ENCODE measurements around the gene MC1R. TPM values are rescaled to one million over a fixed set of nuclear protein-coding genes. Genes with fewer than 3 reads are reported as not detected.
A peak's percentile ranks its signal among the peaks of the same experiment; 100 is the strongest.
"Not testable (repeated sequence)": the region's sequence is repeated elsewhere in the genome, so short reads cannot be mapped to it uniquely, and the experiment has no call there.

Gene MC1R
- total RNA-seq, 1 donor from 2014 or later = 6.8 TPM

DNA sequence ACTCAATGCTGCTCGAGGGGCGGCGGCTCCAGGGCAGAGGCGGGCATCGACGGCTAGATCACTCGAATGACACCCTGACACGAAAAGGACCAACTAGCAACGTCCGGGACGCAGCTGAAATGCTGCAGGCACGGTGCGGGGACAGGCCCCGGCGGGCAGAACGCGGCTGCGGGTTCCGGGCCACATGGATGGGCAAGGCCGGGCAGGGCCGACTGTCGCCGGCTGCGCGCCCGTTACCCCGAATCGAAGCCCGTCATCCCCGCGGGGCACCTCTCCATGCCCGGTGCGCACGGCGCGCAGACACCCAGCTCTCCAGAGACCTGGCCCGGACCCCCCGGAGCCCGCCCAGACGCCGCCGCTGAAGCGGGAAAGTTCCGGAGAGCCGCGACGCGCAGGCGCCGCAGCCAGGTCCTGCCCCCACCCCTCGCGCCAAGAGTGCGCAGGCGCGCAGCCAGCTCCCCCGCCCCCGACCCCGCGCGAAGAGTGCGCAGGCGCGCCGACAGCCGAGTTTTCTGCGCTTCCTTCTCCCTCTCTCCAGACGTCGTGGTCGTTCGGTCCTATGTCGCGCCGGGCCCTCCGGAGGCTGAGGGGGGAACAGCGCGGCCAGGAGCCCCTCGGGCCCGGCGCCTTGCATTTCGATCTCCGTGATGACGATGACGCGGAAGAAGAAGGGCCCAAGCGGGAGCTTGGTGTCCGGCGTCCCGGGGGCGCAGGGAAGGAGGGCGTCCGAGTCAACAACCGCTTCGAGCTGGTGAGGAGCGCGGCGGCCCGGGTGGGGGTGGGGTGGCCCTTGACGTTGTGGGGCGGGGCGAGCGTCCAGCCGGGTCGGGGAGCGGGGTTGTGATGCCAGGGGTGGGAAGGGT lies 45.3 kb upstream of the MC1R start, which contains the start of gene TCF25:
TSS of gene TCF25 (plus strand) at position 484 of the 863 bp plus-strand sequence. CDS start at position 560, 76 bp downstream.
- CTCF ChIA-PET = interaction anchor here (0.6 to 1.2 kb wide), 2 partner anchors 19 to 168 kb away, joined by 3 read pairs; no protein-coding TSS in a partner anchor
- DNase-seq = peak; percentile 82
- no peaks in the 10 kb centered on the region for H3K27me3 Mint-ChIP-seq
- peaks cover 17% of the 10 kb centered on the region for H3K4me1 Mint-ChIP-seq
- TF ChIP-seq, protein P1, sequence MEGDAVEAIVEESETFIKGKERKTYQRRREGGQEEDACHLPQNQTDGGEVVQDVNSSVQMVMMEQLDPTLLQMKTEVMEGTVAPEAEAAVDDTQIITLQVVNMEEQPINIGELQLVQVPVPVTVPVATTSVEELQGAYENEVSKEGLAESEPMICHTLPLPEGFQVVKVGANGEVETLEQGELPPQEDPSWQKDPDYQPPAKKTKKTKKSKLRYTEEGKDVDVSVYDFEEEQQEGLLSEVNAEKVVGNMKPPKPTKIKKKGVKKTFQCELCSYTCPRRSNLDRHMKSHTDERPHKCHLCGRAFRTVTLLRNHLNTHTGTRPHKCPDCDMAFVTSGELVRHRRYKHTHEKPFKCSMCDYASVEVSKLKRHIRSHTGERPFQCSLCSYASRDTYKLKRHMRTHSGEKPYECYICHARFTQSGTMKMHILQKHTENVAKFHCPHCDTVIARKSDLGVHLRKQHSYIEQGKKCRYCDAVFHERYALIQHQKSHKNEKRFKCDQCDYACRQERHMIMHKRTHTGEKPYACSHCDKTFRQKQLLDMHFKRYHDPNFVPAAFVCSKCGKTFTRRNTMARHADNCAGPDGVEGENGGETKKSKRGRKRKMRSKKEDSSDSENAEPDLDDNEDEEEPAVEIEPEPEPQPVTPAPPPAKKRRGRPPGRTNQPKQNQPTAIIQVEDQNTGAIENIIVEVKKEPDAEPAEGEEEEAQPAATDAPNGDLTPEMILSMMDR (IDR thresholded peaks at IDR 0.05) = no peak
- intact Hi-C loops (cut with micrococcal nuclease) = loop anchor here (1.0 to 5.0 kb wide), 4 partner anchors 9 to 311 kb away; partner anchors contain the start of genes CDK10 and RPL13
- peak within 1 kb of the TSS; percentile 97 for H3K27ac Mint-ChIP-seq
- POLR2A ChIA-PET = interaction anchor here (0.5 to 2.7 kb wide), 38 partner anchors 11 to 1136 kb away, joined by 3 to 51 read pairs (median 4); partner anchors contain the start of genes CDK10, CHMP1A, DEF8 and FANCA
- no peaks in the 10 kb centered on the region for H3K9me3 Mint-ChIP-seq
- peaks cover 20% of the 10 kb centered on the region for H3K36me3 Mint-ChIP-seq (ENCODE audit: low read depth)
- H3K4me3 Mint-ChIP-seq = peak within 1 kb of the TSS; percentile 93
- peak; percentile 23 for ATAC-seq (ENCODE audit: low read depth)

DNA sequence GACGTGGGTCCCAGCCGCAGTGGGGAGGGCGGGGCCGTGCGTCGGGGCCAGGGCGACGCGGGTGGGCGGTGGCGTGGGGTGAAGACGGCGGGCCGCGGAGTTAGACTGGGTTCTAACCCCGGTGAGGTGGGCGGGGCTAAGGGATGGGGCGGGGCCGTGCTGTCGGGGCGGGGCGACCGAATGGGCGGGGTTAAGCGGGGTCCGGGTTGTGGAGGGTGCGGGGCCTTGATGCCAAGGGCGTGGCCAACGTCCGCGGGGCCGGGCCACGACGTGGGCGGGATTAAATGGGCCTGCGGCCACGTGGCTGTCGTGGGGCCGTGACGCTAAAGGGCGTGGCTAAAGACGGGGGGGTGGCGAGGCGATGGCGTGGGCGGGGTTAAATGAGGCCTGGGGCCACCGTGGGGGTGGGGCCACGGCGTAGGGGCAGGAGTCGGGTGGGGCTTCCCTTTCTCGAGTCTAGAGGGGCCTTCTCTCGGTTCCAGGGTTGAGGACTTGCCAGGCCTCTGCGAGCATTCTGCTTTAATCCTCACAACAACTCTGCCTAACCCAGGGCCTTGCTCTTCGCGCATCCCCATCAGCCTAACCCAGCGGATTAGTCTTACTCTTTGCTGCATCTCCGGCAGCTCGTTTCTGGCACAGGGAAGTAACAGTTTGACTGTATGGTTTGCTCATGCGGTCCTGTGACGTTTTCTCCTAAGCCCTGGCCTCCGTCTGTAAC lies 44.5 kb upstream of the MC1R start:
- H3K27me3 Mint-ChIP-seq = no peaks in the 10 kb centered on the region
- ATAC-seq (ENCODE audit: low read depth) (peak; percentile 84), DNase-seq (peak; percentile 98)
- peaks cover 17% of the 10 kb centered on the region for H3K4me1 Mint-ChIP-seq
- POLR2A ChIA-PET = interaction anchor here (0.6 to 2.7 kb wide), 30 partner anchors 12 to 1137 kb away, joined by 3 to 51 read pairs (median 4); partner anchors contain the start of genes CDK10, CHMP1A, DEF8 and FANCA
- TF ChIP-seq, protein P1 (IDR thresholded peaks at IDR 0.05) = no peak
- intact Hi-C loops (cut with micrococcal nuclease) = loop anchor here (1.0 to 5.0 kb wide), 12 partner anchors 10 to 383 kb away; partner anchors contain the start of genes ANKRD11, CDK10, CHMP1A and DEF8
- H3K27ac Mint-ChIP-seq = peak overlapping the region; percentile 97
- peak overlapping the region; percentile 93 for H3K4me3 Mint-ChIP-seq
- H3K9me3 Mint-ChIP-seq = no peaks in the 10 kb centered on the region
- CTCF ChIA-PET = interaction anchor here (0.6 to 1.2 kb wide), 2 partner anchors 19 to 168 kb away, joined by 3 read pairs; no protein-coding TSS in a partner anchor
- peaks cover 26% of the 10 kb centered on the region for H3K36me3 Mint-ChIP-seq (ENCODE audit: low read depth)

DNA sequence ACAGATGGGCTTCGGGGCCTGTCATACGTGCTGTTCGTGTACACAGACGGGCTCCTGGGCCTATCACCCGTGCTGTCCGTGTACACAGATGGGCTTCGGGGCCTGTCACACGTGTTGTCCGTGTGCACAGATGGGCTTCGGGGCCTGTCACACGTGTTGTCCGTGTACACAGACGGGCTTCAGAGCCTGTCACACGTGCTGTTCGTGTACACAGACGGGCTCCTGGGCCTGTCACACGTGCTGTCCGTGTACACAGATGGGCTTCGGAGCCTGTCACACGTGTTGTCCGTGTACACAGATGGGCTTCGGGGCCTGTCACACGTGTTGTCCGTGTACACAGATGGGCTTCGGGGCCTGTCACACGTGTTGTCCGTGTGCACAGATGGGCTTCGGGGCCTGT lies 39.5 kb upstream of the MC1R start:
- POLR2A ChIA-PET; intact Hi-C loops (cut with micrococcal nuclease); H3K4me3 Mint-ChIP-seq; H3K9me3 Mint-ChIP-seq; H3K27ac Mint-ChIP-seq; DNase-seq; CTCF ChIA-PET; ATAC-seq (ENCODE audit: low read depth); H3K27me3 Mint-ChIP-seq: not testable (repeated sequence)
- H3K36me3 Mint-ChIP-seq (ENCODE audit: low read depth) = peaks cover 52% of the 10 kb centered on the region
- H3K4me1 Mint-ChIP-seq = peaks cover 11% of the 10 kb centered on the region

DNA sequence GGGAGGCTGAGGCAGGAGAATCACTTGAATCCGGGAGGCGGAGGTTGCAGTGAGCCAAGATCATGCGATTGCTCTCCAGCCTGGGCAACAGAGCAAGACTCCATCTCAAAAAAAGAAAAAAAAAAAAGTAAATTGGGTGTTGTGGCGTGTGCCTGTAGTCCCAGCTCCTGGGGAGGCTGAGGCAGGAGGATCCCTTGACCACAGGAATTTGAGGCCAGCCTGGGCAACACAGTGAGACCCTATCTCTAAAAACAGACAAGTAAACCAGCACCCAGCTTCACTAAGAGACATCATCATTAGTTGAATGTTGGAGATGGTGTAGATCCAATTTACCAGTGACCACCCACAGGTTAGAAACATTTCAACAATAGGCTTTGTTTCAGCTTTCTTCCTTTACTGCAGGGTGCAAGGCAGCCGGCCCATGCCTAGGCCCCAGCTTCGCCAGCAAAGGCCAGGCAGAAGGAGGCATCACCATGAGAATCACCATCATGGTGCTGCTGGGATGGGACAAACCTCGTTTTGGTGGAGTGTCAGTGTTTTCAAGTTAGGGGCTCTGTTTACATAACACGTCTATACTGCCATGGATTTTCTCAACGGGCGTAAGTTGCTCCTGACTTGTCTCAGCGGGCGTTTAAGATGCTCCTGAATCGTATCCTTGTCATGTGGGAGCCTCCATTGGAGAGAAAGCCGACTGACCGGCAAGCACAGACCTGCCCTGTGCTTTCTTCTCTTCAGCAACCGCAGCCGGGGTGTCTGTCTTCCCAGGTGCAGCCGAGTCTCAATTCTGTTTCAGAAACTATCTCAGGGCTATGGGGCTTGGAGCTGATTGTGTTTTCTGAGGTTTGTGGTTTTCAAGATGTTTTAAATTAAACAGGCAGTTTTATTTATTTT lies 37.9 kb upstream of the MC1R start:
- Mint-ChIP-seq H3K4me1 (no peaks in the 10 kb centered on the region), H3K27ac (no peak overlapping the region), H3K27me3 (no peaks in the 10 kb centered on the region)

More for the DNA sequence above, 37.9 kb upstream of the MC1R start:
- H3K36me3 Mint-ChIP-seq (ENCODE audit: low read depth) = peaks cover 54% of the 10 kb centered on the region
- CTCF ChIA-PET = no interaction called here
- H3K4me3 Mint-ChIP-seq = no peak overlapping the region
- no peaks in the 10 kb centered on the region for H3K9me3 Mint-ChIP-seq
- intact Hi-C loops (cut with micrococcal nuclease) = loop anchor here (2.0 kb wide), 1 partner anchor 24 kb away; no protein-coding TSS in a partner anchor
- TF ChIP-seq, protein P1 (IDR thresholded peaks at IDR 0.05) = no peak
- POLR2A ChIA-PET = no interaction called here
- DNase-seq (no peak), ATAC-seq (ENCODE audit: low read depth) (no peak)
